Fibroblast of lung (primary cell): ENCODE measurements around the gene MAML3. TPM values are rescaled to one million over a fixed set of nuclear protein-coding genes. Genes with fewer than 3 reads are reported as not detected.

Experiments used
- DNase-seq, 2 donors: peaks; one replicate each; pipeline versions ENCODE4 v3.0.0 to v3.0.0-alpha.2; 2010; ENCODE audit warnings: low read depth in 2 of 2
- H2AFZ ChIP-seq: 2 replicates; pipeline ENCODE4 v1.5.1; 2012; ENCODE audit warnings: low read length, control low read depth, inconsistent platforms
- H3K27ac ChIP-seq: 2 replicates; pipeline ENCODE4 v1.5.1; 2011; ENCODE audit warnings: low read length, control low read depth; ENCODE audit not compliant: insufficient read depth
- H3K27me3 ChIP-seq: 2 replicates; pipeline ENCODE4 v1.5.1; 2011; ENCODE audit warnings: mild to moderate bottlenecking, low read length; ENCODE audit not compliant: control insufficient read depth, insufficient read depth
- H3K36me3 ChIP-seq: 2 replicates; pipeline ENCODE4 v1.5.1; 2011; ENCODE audit warnings: low read length; ENCODE audit not compliant: control insufficient read depth, insufficient read depth
- H3K4me1 ChIP-seq: 2 replicates; pipeline ENCODE4 v1.5.1; 2011; ENCODE audit warnings: low read length; ENCODE audit not compliant: control insufficient read depth, insufficient read depth; ENCODE audit errors: extremely low read depth
- H3K4me2 ChIP-seq: 2 replicates; pipeline ENCODE4 v1.5.1; 2011; ENCODE audit warnings: low read length, control low read depth; ENCODE audit not compliant: insufficient read depth; ENCODE audit errors: extremely low read depth
- H3K4me3 ChIP-seq, 4 experiments: fragments of 200-600 bp in 1 of 4; sonication (generic) in 1 of 4; replicated peaks in 1 of 4; 2 replicates each; pipeline ENCODE4 v1.5.1; 2011 to 2016; ENCODE audit warnings: low read length in 4 of 4, low read depth in 3 of 4, mild to moderate bottlenecking in 3 of 4, control low read depth in 2 of 4, inconsistent platforms in 1 of 4, mixed read lengths in 1 of 4; ENCODE audit not compliant: insufficient read depth in 1 of 4; ENCODE audit errors: control extremely low read depth in 1 of 4
- H3K79me2 ChIP-seq: 2 replicates; pipeline ENCODE4 v1.5.1; 2012; ENCODE audit warnings: mild to moderate bottlenecking, low read length, inconsistent platforms; ENCODE audit not compliant: control insufficient read depth, insufficient read depth
- H3K9ac ChIP-seq: 2 replicates; pipeline ENCODE4 v1.5.1; 2011; ENCODE audit warnings: mild to moderate bottlenecking, low read length, control low read depth; ENCODE audit not compliant: insufficient read depth
- H3K9me3 ChIP-seq: 2 replicates; pipeline ENCODE4 v1.5.1; 2012; ENCODE audit warnings: low read depth, low read length; ENCODE audit not compliant: control insufficient read depth, insufficient read depth
- H4K20me1 ChIP-seq: 2 replicates; pipeline ENCODE4 v1.5.1; 2011; ENCODE audit warnings: low read length; ENCODE audit not compliant: control insufficient read depth, insufficient read depth; ENCODE audit errors: extremely low read depth
- EZH2 ChIP-seq: IDR thresholded peaks from 2 replicates; pipeline ENCODE4 v1.5.1; 2012; ENCODE audit warnings: low read length, control low read depth, mild to moderate bottlenecking; ENCODE audit errors: missing control alignments
- polyA plus RNA-seq, 2 donors: library from polyadenylated mRNA; depleted of rRNA in 1 of 2; stranded (reverse) in 1 of 2; unstranded in 1 of 2; fragments of >200 nt; gene quantifications; 2 replicates each; pipeline ENCODE4 v1.2.1, GENCODE V29; 2011 to 2012; ENCODE audit warnings: missing spikeins in 1 of 2
- total RNA-seq: library from RNA; depleted of rRNA; stranded (reverse); fragments of >200 nt; gene quantifications from 2 replicates; pipeline ENCODE4 v1.2.1, GENCODE V29; 2014
- TF ChIP-seq, protein P1 (sequence below), 2 donors: IDR thresholded peaks in 1 of 2; conservative IDR thresholded peaks in 1 of 2; 1 replicate in 1 of 2; 2 replicates in 1 of 2; pipeline ENCODE4 v1.5.1; 2011 to 2012; ENCODE audit warnings: low read length in 2 of 2, control low read depth in 1 of 2, inconsistent platforms in 1 of 2, low read depth in 1 of 2, mild to moderate bottlenecking in 1 of 2

The MAML3 gene
- total and polyA plus RNA-seq, 2 donors (not counting 1 experiment from before 2014, with no cell fraction given): 2.0 to 2.8 TPM

DNA sequence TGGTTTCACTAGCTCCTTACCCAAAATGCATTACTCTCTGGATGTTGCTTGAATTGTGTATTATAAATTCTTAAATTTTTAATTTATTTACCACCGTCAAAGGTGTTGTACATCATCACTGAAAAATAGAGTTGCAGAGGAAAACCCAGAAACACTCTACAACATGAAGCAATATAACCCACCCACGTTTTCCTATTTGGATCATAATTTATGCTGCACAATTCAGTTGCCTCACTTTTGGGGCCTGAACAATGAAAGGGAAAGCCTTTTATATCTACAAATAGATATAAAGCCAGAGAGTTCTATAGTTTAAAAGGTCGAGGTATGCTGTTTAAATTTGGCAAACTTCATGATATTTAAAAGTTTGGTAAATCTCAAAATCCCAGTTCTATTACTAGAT, 372.9 kb downstream of the MAML3 start:
- Histone ChIP-seq H3K27ac (no peak overlapping the region), H3K9me3 (no peaks in the 10 kb centered on the region), H4K20me1 (no peaks in the 10 kb centered on the region), H2AFZ (no peak overlapping the region), H3K79me2 (no peaks in the 10 kb centered on the region), H3K36me3 (no peaks in the 10 kb centered on the region), H3K4me2 (no peak overlapping the region), H3K9ac (no peak overlapping the region), H3K27me3 (no peaks in the 10 kb centered on the region), H3K4me3 (no peak overlapping the region), H3K4me1 (no peaks in the 10 kb centered on the region)
- no peak for DNase-seq
- TF ChIP-seq, protein P1, sequence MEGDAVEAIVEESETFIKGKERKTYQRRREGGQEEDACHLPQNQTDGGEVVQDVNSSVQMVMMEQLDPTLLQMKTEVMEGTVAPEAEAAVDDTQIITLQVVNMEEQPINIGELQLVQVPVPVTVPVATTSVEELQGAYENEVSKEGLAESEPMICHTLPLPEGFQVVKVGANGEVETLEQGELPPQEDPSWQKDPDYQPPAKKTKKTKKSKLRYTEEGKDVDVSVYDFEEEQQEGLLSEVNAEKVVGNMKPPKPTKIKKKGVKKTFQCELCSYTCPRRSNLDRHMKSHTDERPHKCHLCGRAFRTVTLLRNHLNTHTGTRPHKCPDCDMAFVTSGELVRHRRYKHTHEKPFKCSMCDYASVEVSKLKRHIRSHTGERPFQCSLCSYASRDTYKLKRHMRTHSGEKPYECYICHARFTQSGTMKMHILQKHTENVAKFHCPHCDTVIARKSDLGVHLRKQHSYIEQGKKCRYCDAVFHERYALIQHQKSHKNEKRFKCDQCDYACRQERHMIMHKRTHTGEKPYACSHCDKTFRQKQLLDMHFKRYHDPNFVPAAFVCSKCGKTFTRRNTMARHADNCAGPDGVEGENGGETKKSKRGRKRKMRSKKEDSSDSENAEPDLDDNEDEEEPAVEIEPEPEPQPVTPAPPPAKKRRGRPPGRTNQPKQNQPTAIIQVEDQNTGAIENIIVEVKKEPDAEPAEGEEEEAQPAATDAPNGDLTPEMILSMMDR (conservative IDR thresholded peaks at IDR 0.05 in 1 of 2, IDR thresholded peaks at IDR 0.05 in 1 of 2; ENCODE audit: low read depth in 1 of 2, low read length in 2 of 2): no peak
- TF ChIP-seq EZH2: no peak

DNA sequence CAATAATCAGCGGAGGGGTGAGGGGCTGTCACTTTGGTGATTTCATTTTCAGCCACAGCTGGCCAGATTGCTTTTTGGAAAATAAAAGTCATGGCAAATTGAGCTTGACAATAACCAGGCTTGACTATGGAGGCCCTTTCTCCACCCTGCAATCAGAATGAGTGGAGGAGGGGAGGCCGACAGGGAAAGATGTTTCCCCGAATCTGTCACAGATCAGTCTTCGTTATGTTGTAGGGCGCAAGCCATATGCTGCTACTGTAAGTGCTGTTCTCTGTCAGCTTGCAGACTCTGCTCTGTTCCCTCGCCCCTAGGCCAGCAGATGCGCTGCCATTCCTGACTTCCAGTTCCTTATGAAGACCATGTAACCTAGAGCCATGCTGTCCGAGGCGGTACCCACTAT, 374.3 kb downstream of the MAML3 start:
- H3K27me3 ChIP-seq: no peaks in the 10 kb centered on the region
- no peak overlapping the region for H3K4me3 ChIP-seq
- H3K36me3 ChIP-seq: no peaks in the 10 kb centered on the region
- DNase-seq: no peak
- H3K79me2 ChIP-seq: no peaks in the 10 kb centered on the region
- H2AFZ ChIP-seq: no peak overlapping the region
- no peak overlapping the region for H3K9ac ChIP-seq
- no peak overlapping the region for H3K4me2 ChIP-seq
- TF ChIP-seq, protein P1 (conservative IDR thresholded peaks at IDR 0.05 in 1 of 2, IDR thresholded peaks at IDR 0.05 in 1 of 2; ENCODE audit: low read depth in 1 of 2, low read length in 2 of 2): no peak
- TF ChIP-seq EZH2: no peak
- H3K4me1 ChIP-seq: no peaks in the 10 kb centered on the region
- no peaks in the 10 kb centered on the region for H3K9me3 ChIP-seq
- H3K27ac ChIP-seq: no peak overlapping the region
- no peaks in the 10 kb centered on the region for H4K20me1 ChIP-seq

DNA sequence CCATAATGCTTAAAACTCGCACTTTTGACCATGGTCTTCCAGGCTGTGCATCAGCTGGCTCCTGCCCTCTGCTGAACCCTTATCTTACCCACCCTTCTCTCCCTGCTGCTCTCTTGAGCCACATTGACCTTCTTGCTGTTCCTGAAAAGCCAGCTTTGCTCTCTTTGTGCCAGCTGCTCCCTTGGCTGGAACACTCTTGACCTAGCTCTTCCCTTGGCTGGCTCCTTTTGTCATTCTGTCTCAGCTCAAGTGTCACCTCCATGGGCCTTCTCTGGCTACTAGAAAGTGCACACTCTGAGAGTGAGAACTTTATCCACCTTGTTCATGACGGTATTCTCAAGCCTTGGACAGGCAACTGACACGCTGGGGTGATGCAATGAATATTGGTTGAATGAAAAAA, 376.2 kb downstream of the MAML3 start:
- H3K27ac ChIP-seq: no peak overlapping the region
- H3K27me3 ChIP-seq: no peaks in the 10 kb centered on the region
- H3K36me3 ChIP-seq: no peaks in the 10 kb centered on the region
- DNase-seq: no peak
- TF ChIP-seq EZH2: no peak
- TF ChIP-seq, protein P1 (conservative IDR thresholded peaks at IDR 0.05 in 1 of 2, IDR thresholded peaks at IDR 0.05 in 1 of 2; ENCODE audit: low read depth in 1 of 2, low read length in 2 of 2): no peak
- no peaks in the 10 kb centered on the region for H4K20me1 ChIP-seq
- no peaks in the 10 kb centered on the region for H3K9me3 ChIP-seq
- no peak overlapping the region for H2AFZ ChIP-seq
- H3K79me2 ChIP-seq: no peaks in the 10 kb centered on the region
- no peak overlapping the region for H3K4me2 ChIP-seq
- H3K4me3 ChIP-seq: no peak overlapping the region
- H3K4me1 ChIP-seq: no peaks in the 10 kb centered on the region
- H3K9ac ChIP-seq: no peak overlapping the region
